Measurements from ENCODE around the gene MUC13.

- TF ChIP-seq CTCF (IDR thresholded peaks at IDR 0.05) (no peak), POLR2AphosphoS5 (IDR thresholded peaks at IDR 0.05; ENCODE audit: low read depth, low read length) (no peak), REST (IDR thresholded peaks at IDR 0.05; ENCODE audit: insufficient read depth in 1 of 2, low read depth in 2 of 2, low read length in 1 of 2) (no peak)
These were observed 37.6 kb downstream of the MUC13 start for GRCh38 chr3:124896824-124897526.

All from Panc1 (cell line).